Smooth muscle cell of the umbilical artery (primary cell): ENCODE measurements around the gene CLECL1. TPM values are rescaled to one million over a fixed set of nuclear protein-coding genes. Genes with fewer than 3 reads are reported as not detected.

Experiments used
- total RNA-seq: library from RNA; depleted of rRNA; stranded (reverse); fragments of >200 nt; gene quantifications from 2 replicates; pipeline ENCODE4 v1.2.3, GENCODE V29; 2014

The CLECL1 gene
- total RNA-seq = not detected in 2 replicates

DNA sequence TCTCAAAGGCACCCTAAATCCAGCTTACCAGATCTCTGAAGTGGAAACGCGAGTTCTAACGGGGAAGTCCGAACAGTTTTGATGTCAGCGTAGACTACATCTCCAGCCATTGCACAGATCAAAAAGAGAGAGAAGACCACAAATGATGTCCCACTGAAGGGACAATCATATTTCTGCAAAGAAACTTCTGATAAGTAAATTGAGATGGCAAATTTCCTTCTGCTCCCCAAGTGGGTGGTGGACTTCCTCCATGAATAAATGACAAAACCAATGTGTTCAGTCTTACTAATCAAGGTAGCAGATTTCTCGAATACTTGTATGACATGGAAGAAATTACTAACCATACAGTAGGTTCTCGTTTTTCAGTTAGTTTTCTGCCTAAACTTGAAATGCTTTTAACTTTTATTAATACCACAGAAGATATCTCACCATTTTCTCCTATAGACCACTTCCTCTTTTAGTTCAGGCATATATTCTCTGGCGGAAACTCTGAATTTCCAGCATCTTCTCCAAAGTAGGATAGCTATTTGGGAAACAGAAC is at the start of gene CLECL1:
Gene CLECL1 (minus strand): TSS at position 177 of the 541 bp plus-strand sequence.

DNA sequence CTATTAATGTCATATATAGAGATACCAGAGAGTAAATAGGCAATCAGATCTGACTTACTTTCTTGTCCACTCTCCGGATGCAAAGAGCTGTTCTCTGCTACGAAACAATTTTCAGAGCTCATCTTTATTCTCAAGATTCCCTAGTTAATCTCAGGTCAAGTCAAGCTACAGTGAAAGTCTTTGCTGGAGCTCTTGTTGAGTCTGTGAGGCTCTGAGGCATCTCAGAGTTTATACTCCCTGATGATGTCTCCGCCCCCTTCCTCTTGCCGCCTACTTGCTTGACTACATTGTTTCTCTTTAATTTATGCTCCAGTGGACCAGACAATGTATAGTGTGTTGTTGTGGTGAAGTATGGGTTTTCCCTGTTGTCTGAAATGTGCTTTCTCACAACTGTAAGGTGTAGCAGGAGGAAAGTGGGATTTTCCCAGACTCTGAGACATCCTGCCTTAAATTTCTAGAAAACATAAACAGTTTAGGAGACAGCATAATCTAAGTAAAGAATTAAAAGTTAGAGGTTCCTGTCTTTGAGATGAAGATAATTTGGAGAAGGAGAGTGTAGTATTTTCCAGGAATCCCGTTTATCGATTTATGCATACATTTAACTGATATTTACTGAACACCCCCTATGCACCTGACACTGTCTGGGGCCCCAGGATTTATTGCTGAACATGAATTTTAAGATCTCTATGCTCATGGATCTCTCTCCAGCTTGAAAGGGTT is 28.0 kb upstream of the CLECL1 start, which contains the start of gene CD69:
Gene CD69 (minus strand): TSS at position 203 of the 720 bp plus-strand sequence. CDS start 81 bp downstream, at position 122.

Other genes starting within 250 kb of the CLECL1 start
- not detected in 2 replicates for gene KLRB1, start 125.2 kb downstream of the CLECL1 start, total RNA-seq
- 4.2 and 5.9 TPM in 2 replicates for gene CLEC2D, start 63.4 kb downstream of the CLECL1 start, total RNA-seq
- not detected in 2 replicates for gene CD69, start 27.8 kb upstream of the CLECL1 start, total RNA-seq
- not detected in 2 replicates for gene KLRF1, start 94.4 kb upstream of the CLECL1 start, total RNA-seq
- under 0.01 TPM in 1 of 2 replicates, not detected in the other for gene CLEC2B, start 136.3 kb upstream of the CLECL1 start, total RNA-seq
- not detected in 2 replicates for gene KLRF2, start 148.4 kb upstream of the CLECL1 start, total RNA-seq
- not detected in 2 replicates for gene CLEC2A, start 199.3 kb upstream of the CLECL1 start, total RNA-seq
- not detected in 2 replicates for gene CLEC12A, start 238.3 kb upstream of the CLECL1 start, total RNA-seq